ENCODE measurements around the gene ATP5PB.
A peak's percentile ranks its signal among the peaks of the same experiment; 100 is the strongest.

The ATP5PB gene

DNA sequence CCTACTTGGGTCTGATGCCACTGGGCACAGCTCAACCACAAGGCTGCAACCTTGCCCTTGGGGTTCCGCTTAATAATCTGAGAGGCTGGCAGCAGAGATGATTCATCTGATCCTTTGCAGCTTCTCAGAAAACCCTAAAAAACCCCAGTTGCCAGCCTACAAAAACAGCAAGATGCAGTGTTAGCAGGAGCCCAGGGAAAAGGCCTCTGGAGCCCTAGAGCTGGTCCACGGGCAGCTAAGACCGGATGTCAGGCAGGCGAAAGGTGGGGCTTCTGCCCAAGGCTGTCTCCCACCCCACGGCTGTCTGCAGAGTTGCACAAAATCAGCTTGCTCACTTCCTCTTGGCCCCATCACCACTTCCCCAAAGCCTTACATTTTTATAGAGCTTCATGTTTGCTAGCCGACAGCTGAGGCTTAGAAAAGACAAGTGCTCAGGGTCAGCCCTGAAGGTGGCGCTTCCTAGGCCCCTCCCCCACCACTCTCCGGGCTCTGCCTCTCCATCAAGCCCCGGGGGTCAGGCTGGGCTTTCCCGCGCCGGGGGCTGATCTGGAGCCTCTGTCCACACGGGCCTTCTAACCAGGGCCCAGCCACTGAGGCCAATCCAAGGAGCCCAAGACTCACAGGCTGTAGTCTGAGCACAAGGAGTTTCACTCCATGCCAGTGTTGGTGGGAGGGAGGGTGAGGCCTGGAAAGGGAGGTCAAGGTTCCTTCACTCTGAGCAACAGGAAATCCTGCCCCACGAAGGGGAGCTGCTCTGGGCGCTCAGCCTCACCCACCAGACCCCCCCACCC, 58.3 kb downstream of the ATP5PB start:
- DNase-seq (ENCODE audit: low read depth in 3 of 3) = peak; percentile 22 to 49 (median 29)

DNA sequence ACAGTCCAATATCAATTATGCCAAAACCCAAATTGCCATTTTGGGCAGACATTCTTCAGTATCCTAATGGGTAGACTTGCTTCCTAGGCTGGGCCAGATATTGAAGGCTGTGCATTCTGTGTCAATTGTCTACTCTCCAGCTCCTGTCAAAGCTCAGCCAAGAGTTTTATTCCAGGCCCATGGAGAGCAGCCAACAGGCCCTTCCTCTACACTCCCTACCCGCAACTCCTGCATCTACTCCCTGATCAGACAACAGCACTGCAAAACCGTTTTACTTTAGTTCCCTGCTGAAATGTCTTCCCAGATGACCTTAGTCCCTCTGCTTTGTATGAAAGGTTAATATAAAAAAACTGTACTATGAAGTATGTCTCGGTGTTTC, 60.7 kb downstream of the ATP5PB start:
- no peak for DNase-seq (ENCODE audit: low read depth in 3 of 3)

DNA sequence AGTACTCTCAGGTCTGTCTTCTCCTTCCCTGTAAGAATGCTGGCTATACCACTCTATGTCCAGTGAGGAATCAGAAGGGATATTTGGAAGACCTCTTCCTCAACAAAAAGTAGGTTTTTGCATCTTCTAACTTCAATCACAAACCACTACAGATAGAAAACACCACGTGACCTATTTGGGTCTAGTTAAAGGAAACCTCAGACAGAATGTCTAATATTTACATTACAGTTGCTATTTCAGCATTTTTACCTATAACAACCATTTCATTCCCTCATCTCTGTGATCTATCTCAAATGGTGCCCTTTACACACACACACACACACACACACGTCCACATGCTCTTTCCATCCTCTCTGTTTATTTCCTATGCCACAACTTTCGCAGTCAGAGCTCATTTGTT, 62.1 kb downstream of the ATP5PB start:
- DNase-seq (ENCODE audit: low read depth in 3 of 3) = no peak
